PC-9 (cell line): ENCODE measurements around the gene BCL2.

Experiments
- EZH2 ChIP-seq: fragments of 200-600 bp; sonication (generic); IDR thresholded peaks from 2 replicates; pipeline ENCODE4 v1.8.0; 2017; ENCODE audit warnings: antibody characterized with exemption, low read depth
- TF ChIP-seq, protein P1 (sequence below): fragments of 200-600 bp; sonication (generic); conservative IDR thresholded peaks from 2 replicates; pipeline ENCODE4 v1.6.1; 2017; ENCODE audit warnings: mixed run types, antibody characterized with exemption, mild to moderate bottlenecking, moderate library complexity

DNA sequence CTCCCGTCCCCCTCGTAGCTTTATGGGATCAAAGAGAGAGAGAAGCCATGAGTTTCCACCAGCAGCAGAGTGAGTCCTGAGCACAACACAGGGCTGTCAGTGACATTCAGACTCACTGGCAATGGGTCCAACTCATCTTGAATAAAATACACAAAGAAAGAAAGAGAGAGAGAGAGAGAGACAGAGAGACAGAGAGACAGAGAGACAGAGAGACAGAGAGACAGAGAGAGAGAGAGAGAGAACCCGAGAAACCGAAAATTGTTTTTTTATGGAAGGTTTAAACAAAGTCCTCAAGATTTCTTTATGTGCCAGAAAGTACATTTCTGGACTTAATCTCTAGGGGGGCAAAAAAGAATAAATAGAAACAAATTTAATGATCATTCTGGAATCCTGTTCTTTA is 11.5 kb upstream of the BCL2 start:
- TF ChIP-seq, protein P1, sequence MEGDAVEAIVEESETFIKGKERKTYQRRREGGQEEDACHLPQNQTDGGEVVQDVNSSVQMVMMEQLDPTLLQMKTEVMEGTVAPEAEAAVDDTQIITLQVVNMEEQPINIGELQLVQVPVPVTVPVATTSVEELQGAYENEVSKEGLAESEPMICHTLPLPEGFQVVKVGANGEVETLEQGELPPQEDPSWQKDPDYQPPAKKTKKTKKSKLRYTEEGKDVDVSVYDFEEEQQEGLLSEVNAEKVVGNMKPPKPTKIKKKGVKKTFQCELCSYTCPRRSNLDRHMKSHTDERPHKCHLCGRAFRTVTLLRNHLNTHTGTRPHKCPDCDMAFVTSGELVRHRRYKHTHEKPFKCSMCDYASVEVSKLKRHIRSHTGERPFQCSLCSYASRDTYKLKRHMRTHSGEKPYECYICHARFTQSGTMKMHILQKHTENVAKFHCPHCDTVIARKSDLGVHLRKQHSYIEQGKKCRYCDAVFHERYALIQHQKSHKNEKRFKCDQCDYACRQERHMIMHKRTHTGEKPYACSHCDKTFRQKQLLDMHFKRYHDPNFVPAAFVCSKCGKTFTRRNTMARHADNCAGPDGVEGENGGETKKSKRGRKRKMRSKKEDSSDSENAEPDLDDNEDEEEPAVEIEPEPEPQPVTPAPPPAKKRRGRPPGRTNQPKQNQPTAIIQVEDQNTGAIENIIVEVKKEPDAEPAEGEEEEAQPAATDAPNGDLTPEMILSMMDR, result no peak
- TF ChIP-seq EZH2, result no peak
